ENCODE data around the gene RGS3.

DNA sequence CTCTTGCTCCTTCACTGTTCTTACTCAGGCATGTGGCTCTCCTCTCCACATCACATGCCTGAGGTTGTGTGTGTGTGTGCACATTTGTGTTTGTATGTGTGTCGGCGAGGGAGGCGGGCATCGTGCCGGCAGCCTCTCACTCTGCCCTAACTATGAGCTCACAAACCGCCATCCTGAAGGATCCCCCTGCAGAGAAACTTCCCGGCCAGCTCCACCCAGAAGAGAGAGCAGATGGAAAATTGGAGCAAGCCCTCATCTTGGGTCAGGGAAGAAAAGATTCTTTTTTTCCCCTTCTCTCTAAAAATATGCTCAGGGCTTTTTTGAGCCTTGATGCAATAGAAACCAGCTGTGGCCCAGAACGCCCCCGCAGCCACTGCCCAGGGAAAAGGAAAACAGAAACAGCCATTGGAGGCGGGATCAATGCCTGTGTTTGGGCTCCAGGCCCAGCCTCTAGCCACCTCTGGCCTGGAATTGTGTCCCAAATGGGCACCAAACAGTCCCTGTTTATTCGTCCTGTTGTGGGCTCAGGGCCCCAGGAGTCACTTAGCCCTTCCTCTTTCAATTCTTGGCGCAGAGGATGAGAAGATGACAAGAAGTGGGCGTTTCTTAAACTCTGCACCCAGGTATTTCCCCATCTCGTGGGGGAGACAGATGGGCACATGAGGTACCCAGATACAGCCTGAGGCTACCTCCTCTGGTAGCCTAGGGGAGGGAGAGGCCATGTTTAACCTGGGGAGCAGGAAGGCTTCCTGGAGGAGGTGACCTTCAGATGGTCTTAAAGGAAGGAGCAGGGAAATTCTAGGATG lies 151.5 kb downstream of the RGS3 start:
- TF ChIP-seq, protein P1, sequence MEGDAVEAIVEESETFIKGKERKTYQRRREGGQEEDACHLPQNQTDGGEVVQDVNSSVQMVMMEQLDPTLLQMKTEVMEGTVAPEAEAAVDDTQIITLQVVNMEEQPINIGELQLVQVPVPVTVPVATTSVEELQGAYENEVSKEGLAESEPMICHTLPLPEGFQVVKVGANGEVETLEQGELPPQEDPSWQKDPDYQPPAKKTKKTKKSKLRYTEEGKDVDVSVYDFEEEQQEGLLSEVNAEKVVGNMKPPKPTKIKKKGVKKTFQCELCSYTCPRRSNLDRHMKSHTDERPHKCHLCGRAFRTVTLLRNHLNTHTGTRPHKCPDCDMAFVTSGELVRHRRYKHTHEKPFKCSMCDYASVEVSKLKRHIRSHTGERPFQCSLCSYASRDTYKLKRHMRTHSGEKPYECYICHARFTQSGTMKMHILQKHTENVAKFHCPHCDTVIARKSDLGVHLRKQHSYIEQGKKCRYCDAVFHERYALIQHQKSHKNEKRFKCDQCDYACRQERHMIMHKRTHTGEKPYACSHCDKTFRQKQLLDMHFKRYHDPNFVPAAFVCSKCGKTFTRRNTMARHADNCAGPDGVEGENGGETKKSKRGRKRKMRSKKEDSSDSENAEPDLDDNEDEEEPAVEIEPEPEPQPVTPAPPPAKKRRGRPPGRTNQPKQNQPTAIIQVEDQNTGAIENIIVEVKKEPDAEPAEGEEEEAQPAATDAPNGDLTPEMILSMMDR (IDR thresholded peaks at IDR 0.05) = no peak
- TF ChIP-seq EP300 (IDR thresholded peaks at IDR 0.05) = no peak
- no peak for TF ChIP-seq POLR2A (IDR thresholded peaks at IDR 0.05)
